ENCODE results near the gene UNC13A. TPM values are rescaled to one million over a fixed set of nuclear protein-coding genes. Genes with fewer than 3 reads are reported as not detected.

UNC13A gene
- total RNA-seq, 3 donors from 2014 or later (not counting 1 experiment from before 2014, with no cell fraction given) = not detected

- Mint-ChIP-seq H3K36me3 (no peaks in the 10 kb centered on the region), H3K27me3 (ENCODE audit: low read depth in 2 of 2) (peaks cover 0 to 2% of the 10 kb centered on the region in 2 donors), H3K4me3 (no peak overlapping the region), H3K9me3 (no peaks in the 10 kb centered on the region), H3K27ac (no peak overlapping the region), H3K4me1 (no peaks in the 10 kb centered on the region)
- 90% methylated on average over 9 of the region's 9 CpGs for WGBS (ENCODE audit: insufficient coverage)
- Histone ChIP-seq H3K4me1 (ENCODE audit: control insufficient read depth, insufficient read depth, low read length) (no peaks in the 10 kb centered on the region), H3K9me3 (ENCODE audit: control insufficient read depth, insufficient read depth, low read length) (no peaks in the 10 kb centered on the region), H3K27ac (ENCODE audit: low read length) (no peak overlapping the region), H3K36me3 (ENCODE audit: control insufficient read depth, insufficient read depth, low read length) (no peaks in the 10 kb centered on the region), H3K4me3 (ENCODE audit: low read length) (no peak overlapping the region), H3K27me3 (ENCODE audit: control insufficient read depth, insufficient read depth, low read length) (no peaks in the 10 kb centered on the region)
- intact Hi-C loops (cut with micrococcal nuclease) = no loop called here
- TF ChIP-seq CTCF (IDR thresholded peaks at IDR 0.05) = no peak
- DNase-seq (no peak), ATAC-seq (no peak)
Observed at GRCh38 chr19:17632577-17632976, 55.6 kb downstream of the UNC13A start.

- WGBS (ENCODE audit: insufficient coverage) = 90% methylated on average over 2 of the region's 2 CpGs
- H3K9me3 Mint-ChIP-seq = no peaks in the 10 kb centered on the region
Observed at GRCh38 chr19:17629760-17630159, 58.4 kb downstream of the UNC13A start.

GRCh38 chr19:17627921-17628320 lies 60.2 kb downstream of the UNC13A start:
- intact Hi-C loops (cut with micrococcal nuclease) = no loop called here
- no peak for DNase-seq
- Histone ChIP-seq H3K36me3 (ENCODE audit: control insufficient read depth, insufficient read depth, low read length) (no peaks in the 10 kb centered on the region), H3K9me3 (ENCODE audit: control insufficient read depth, insufficient read depth, low read length) (no peaks in the 10 kb centered on the region), H3K4me1 (ENCODE audit: control insufficient read depth, insufficient read depth, low read length) (peaks cover under 1% of the 10 kb centered on the region), H3K27me3 (ENCODE audit: control insufficient read depth, insufficient read depth, low read length) (no peaks in the 10 kb centered on the region), H3K4me3 (ENCODE audit: low read length) (no peak overlapping the region), H3K27ac (ENCODE audit: low read length) (no peak overlapping the region)
- Mint-ChIP-seq H3K9me3 (no peaks in the 10 kb centered on the region), H3K36me3 (no peaks in the 10 kb centered on the region), H3K4me1 (peaks cover 0 to under 1% of the 10 kb centered on the region in 2 donors), H3K27ac (no peak overlapping the region), H3K4me3 (no peak overlapping the region), H3K27me3 (ENCODE audit: low read depth in 2 of 2) (no peaks in the 10 kb centered on the region)
- TF ChIP-seq CTCF (IDR thresholded peaks at IDR 0.05) = no peak
- ATAC-seq = no peak
- 82% methylated on average over 5 of the region's 5 CpGs for WGBS (ENCODE audit: insufficient coverage)

More at GRCh38 chr19:17629760-17630159, 58.4 kb downstream of the UNC13A start:
- Mint-ChIP-seq H3K27ac (no peak overlapping the region), H3K36me3 (no peaks in the 10 kb centered on the region), H3K4me1 (no peaks in the 10 kb centered on the region), H3K4me3 (no peak overlapping the region), H3K27me3 (ENCODE audit: low read depth in 2 of 2) (no peaks in the 10 kb centered on the region)
- H3K27me3 ChIP-seq (ENCODE audit: control insufficient read depth, insufficient read depth, low read length) = no peaks in the 10 kb centered on the region
- no peak for DNase-seq
- intact Hi-C loops (cut with micrococcal nuclease) = no loop called here
- no peak overlapping the region for H3K27ac ChIP-seq (ENCODE audit: low read length)
- no peaks in the 10 kb centered on the region for H3K9me3 ChIP-seq (ENCODE audit: control insufficient read depth, insufficient read depth, low read length)
- ATAC-seq = no peak
- H3K36me3 ChIP-seq (ENCODE audit: control insufficient read depth, insufficient read depth, low read length) = no peaks in the 10 kb centered on the region
- TF ChIP-seq CTCF (IDR thresholded peaks at IDR 0.05) = no peak
- no peak overlapping the region for H3K4me3 ChIP-seq (ENCODE audit: low read length)
- no peaks in the 10 kb centered on the region for H3K4me1 ChIP-seq (ENCODE audit: control insufficient read depth, insufficient read depth, low read length)

DNA sequence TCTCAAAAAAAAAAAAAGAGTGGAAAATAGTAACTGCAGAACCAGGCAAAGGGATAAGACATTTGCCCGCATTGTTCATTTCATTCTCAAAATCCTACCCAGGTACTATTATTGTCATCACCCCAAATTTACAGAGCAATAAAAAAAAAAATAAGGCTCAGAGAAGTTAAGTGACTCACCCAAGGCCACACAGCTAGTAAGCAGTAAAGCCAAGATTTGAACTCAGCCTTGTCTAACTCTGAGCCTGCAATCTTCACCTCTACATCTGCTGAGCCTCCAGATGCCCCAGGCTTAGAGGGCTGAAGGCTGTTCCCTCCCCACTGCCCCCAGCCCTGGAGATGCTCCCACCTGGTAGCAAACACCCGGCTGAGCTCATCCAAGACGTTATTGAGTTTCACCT lies 61.0 kb downstream of the UNC13A start:
- Mint-ChIP-seq H3K27ac (no peak overlapping the region), H3K27me3 (ENCODE audit: low read depth in 2 of 2) (no peaks in the 10 kb centered on the region), H3K4me3 (no peak overlapping the region), H3K4me1 (peaks cover 7 to 9% of the 10 kb centered on the region in 2 donors), H3K9me3 (no peaks in the 10 kb centered on the region), H3K36me3 (no peaks in the 10 kb centered on the region)
- H3K4me1 ChIP-seq (ENCODE audit: control insufficient read depth, insufficient read depth, low read length) = peaks cover 5% of the 10 kb centered on the region
- no peaks in the 10 kb centered on the region for H3K9me3 ChIP-seq (ENCODE audit: control insufficient read depth, insufficient read depth, low read length)
- DNase-seq (no peak), ATAC-seq (no peak)
- H3K27me3 ChIP-seq (ENCODE audit: control insufficient read depth, insufficient read depth, low read length) = no peaks in the 10 kb centered on the region
- intact Hi-C loops (cut with micrococcal nuclease) = no loop called here
- no peaks in the 10 kb centered on the region for H3K36me3 ChIP-seq (ENCODE audit: control insufficient read depth, insufficient read depth, low read length)
- H3K27ac ChIP-seq (ENCODE audit: low read length) = no peak overlapping the region
- H3K4me3 ChIP-seq (ENCODE audit: low read length) = no peak overlapping the region
- WGBS (ENCODE audit: insufficient coverage) = 91% methylated on average over 3 of the region's 3 CpGs
- TF ChIP-seq CTCF (IDR thresholded peaks at IDR 0.05) = no peak

All from natural killer cell (primary cell).